ENCODE results near the gene UBN1.

Gene UBN1

DNA sequence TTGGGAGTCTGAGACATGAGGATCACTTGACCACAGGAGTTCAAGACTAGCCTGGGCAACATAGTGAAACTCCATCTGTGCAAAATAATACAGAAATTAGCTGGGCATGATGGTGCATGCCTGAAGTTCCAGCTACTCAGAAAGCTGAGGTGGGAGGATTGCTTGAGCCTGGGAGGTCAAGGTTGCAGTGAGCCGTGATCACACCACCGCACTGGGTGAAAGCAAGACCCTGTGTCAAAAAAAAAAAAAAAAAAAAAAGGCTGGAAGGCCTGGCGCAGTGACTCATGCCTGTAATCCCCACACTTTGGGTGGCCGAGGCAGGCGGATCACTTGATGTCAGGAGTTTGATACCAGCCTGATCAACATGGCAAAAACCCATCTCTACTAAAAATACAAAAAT lies 8.1 kb downstream of the UBN1 start:
- Histone ChIP-seq H3K4me1 (no peaks in the 10 kb centered on the region), H3K4me3 (ENCODE audit: low read depth, low read length) (no peak overlapping the region), H3K27me3 (no peaks in the 10 kb centered on the region), H3K9me3 (no peaks in the 10 kb centered on the region), H3K36me3 (peaks cover 69% of the 10 kb centered on the region)
- TF ChIP-seq, protein P1, sequence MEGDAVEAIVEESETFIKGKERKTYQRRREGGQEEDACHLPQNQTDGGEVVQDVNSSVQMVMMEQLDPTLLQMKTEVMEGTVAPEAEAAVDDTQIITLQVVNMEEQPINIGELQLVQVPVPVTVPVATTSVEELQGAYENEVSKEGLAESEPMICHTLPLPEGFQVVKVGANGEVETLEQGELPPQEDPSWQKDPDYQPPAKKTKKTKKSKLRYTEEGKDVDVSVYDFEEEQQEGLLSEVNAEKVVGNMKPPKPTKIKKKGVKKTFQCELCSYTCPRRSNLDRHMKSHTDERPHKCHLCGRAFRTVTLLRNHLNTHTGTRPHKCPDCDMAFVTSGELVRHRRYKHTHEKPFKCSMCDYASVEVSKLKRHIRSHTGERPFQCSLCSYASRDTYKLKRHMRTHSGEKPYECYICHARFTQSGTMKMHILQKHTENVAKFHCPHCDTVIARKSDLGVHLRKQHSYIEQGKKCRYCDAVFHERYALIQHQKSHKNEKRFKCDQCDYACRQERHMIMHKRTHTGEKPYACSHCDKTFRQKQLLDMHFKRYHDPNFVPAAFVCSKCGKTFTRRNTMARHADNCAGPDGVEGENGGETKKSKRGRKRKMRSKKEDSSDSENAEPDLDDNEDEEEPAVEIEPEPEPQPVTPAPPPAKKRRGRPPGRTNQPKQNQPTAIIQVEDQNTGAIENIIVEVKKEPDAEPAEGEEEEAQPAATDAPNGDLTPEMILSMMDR (IDR thresholded peaks at IDR 0.05; ENCODE audit: low read depth, low read length), result no peak
- no peak for DNase-seq

DNA sequence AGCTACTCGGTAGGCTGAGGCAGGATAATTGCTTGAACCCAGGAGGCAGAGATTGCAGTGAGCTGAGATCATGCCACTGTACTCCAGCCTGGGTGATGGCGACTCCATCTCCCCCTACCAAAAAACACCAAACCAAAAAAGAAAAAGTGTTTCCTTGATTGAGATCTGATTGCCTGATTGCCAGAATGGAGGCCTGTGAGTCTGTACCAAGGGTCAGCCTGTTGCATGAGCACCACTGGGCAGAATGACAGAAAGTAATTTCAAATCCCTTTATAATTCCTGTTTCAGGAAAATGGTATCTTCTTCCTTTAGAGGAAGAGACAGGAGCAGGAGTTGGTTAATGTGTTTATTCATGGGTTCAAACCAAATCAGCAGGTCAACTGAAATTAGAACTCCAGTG lies 8.5 kb downstream of the UBN1 start:
- peaks cover 72% of the 10 kb centered on the region for H3K36me3 ChIP-seq
- no peaks in the 10 kb centered on the region for H3K9me3 ChIP-seq
- no peak overlapping the region for H3K4me3 ChIP-seq (ENCODE audit: low read depth, low read length)
- no peaks in the 10 kb centered on the region for H3K4me1 ChIP-seq
- DNase-seq, result no peak
- TF ChIP-seq, protein P1 (IDR thresholded peaks at IDR 0.05; ENCODE audit: low read depth, low read length), result no peak
- no peaks in the 10 kb centered on the region for H3K27me3 ChIP-seq

DNA sequence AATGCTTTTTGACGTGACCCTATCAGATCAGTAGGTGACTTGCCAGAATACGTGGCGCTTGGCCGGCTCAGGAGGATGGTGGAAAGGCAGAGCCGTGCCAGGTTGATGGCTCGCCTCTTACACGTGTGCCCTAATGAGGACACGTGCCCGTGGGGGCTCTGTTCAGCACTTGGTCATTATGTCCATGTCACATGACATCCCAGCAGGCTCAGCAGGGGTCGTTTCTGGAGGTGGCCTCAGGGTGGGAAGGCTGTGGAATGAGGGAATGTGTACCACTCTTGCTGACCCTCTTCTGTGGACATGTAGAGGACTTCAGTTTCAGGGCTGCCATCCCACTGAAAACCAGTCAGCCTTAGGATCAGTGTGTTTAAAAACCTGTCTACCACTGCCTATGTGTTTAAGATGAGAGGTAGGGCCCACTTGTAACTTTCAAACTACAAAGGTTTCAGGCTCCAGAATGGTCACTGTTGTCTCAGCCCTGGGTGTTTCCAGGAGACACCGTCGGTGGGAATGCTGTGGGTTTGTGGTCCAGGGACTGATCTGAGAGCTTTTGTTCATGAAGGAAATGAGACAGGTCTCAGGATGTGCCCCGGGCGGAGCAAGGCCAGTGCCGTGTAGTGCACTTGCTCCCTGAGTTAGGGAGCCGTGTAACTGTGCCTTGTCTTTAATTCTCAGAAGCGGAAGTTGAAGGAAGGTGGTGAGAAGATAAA lies 12.1 kb downstream of the UBN1 start:
- peaks cover 80% of the 10 kb centered on the region for H3K36me3 ChIP-seq

DNA sequence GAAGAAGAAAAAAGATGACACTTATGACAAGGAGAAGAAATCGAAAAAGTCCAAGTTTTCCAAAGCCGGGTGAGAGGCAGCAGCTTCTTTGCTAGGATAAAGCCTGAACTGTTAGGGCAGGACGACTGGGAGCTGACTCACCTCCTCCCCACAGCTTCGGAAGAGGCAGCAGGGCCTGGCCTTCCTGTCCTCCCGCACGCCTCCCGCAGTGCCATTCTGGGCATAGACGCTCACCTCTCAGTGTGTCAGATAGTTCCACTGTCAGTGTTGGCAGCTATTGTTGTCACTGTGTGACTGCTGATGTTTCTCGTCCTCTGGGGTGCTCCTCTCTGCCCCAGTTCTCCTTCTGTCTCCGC lies 12.6 kb downstream of the UBN1 start:
- Histone ChIP-seq H3K27me3 (no peaks in the 10 kb centered on the region), H3K4me3 (ENCODE audit: low read depth, low read length) (no peak overlapping the region), H3K4me1 (no peaks in the 10 kb centered on the region), H3K9me3 (no peaks in the 10 kb centered on the region), H3K36me3 (peaks cover 75% of the 10 kb centered on the region)
- DNase-seq, result no peak
- TF ChIP-seq, protein P1 (IDR thresholded peaks at IDR 0.05; ENCODE audit: low read depth, low read length), result no peak

More for the DNA sequence above, 12.1 kb downstream of the UBN1 start:
- TF ChIP-seq, protein P1 (IDR thresholded peaks at IDR 0.05; ENCODE audit: low read depth, low read length), result no peak
- Histone ChIP-seq H3K4me1 (no peaks in the 10 kb centered on the region), H3K9me3 (no peaks in the 10 kb centered on the region), H3K4me3 (ENCODE audit: low read depth, low read length) (no peak overlapping the region), H3K27me3 (no peaks in the 10 kb centered on the region)
- DNase-seq, result no peak

DNA sequence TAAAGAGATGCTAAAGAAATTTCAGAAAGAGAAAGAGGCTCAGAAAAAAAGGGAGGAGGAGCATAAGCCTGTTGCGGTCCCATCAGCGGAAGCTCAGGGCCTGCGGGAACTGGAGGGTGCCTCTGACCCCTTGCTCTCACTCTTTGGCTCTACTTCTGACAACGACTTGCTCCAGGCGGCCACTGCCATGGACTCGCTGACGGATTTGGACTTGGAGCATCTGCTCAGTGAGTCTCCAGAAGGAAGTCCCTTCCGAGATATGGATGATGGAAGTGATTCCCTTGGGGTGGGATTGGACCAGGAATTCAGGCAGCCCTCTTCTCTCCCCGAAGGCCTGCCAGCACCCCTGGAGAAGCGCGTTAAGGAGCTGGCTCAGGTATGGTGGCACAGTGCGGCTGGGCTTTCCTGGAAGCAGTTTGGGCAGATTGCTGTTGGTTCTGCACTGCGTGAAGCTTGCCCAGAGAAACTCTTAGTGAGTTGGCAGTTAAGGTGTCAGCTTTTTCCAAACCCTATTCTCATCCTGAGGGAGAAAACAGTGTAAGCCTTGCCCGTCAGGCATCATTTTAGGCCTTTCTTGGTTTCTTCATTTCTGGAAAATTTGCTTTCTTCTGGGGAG lies 13.6 kb downstream of the UBN1 start:
- no peak overlapping the region for H3K4me3 ChIP-seq (ENCODE audit: low read depth, low read length)
- peaks cover 68% of the 10 kb centered on the region for H3K36me3 ChIP-seq
- no peaks in the 10 kb centered on the region for H3K4me1 ChIP-seq
- H3K9me3 ChIP-seq, result no peaks in the 10 kb centered on the region
- no peaks in the 10 kb centered on the region for H3K27me3 ChIP-seq
- DNase-seq, result no peak
- TF ChIP-seq, protein P1 (IDR thresholded peaks at IDR 0.05; ENCODE audit: low read depth, low read length), result no peak

DNA sequence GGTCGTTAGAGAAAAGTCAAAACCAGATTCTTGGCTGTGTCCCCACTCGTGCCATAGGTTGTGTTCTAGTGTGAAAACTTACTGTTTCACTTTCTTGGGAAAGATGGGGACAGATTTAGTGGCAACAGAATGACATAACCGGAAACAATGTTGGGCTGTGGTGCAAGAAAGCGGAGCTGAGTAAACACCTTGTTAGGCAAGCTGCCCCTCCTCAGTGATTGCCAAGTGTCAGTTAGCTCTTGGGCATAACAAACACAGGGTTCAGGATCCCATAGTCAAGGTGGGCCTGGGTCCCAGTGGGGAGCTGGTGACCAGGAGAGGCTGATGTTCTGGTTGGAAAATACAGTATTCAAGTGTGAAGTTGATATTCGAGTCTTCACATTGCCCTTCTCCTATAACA lies 15.4 kb downstream of the UBN1 start:
- no peak for DNase-seq
- Histone ChIP-seq H3K4me3 (ENCODE audit: low read depth, low read length) (no peak overlapping the region), H3K36me3 (peaks cover 54% of the 10 kb centered on the region), H3K27me3 (no peaks in the 10 kb centered on the region), H3K9me3 (no peaks in the 10 kb centered on the region), H3K4me1 (no peaks in the 10 kb centered on the region)
- TF ChIP-seq, protein P1 (IDR thresholded peaks at IDR 0.05; ENCODE audit: low read depth, low read length), result no peak
